Urinary bladder (tissue), 4 donors: ENCODE results near the gene SPEF1. TPM values are rescaled to one million over a fixed set of nuclear protein-coding genes. Genes with fewer than 3 reads are reported as not detected.

Source experiments
- DNase-seq: peaks from one replicate; pipeline ENCODE4 v3.0.0-alpha.2; 2015; ENCODE audit errors: extremely low spot score
- H3K27ac ChIP-seq: one replicate; pipeline ENCODE4 v1.5.1; 2013; ENCODE audit warnings: low read depth, mild to moderate bottlenecking, moderate library complexity
- H3K36me3 ChIP-seq: one replicate; pipeline ENCODE4 v1.6.1; 2013; ENCODE audit warnings: mild to moderate bottlenecking, moderate library complexity; ENCODE audit not compliant: insufficient read depth
- H3K4me1 ChIP-seq: one replicate; pipeline ENCODE4 v1.6.1; 2013; ENCODE audit warnings: mild to moderate bottlenecking, moderate library complexity; ENCODE audit not compliant: insufficient read depth
- H3K4me3 ChIP-seq: one replicate; pipeline ENCODE4 v1.5.1; 2013; ENCODE audit warnings: low read depth, low read length
- WGBS: extraction: QIAGEN DNeasy Blood & Tissue Kit; methylation state at CpG from one replicate; pipeline ENCODE4 v1.1.7; 2013; 5-methylcytosine and 5-hydroxymethylcytosine counted together
- polyA plus RNA-seq: library from polyadenylated mRNA; stranded (reverse); fragments of 200-250 nt; gene quantifications from one replicate; pipeline ENCODE4 v1.2.3, GENCODE V29; 2013
- total RNA-seq: library from RNA; depleted of rRNA; stranded (reverse); fragments of >200 nt; gene quantifications from one replicate; pipeline ENCODE4 v1.2.3, GENCODE V29; 2014
- donor health status: healthy with polysubstance abuse.
- donor health status: healthy.

Gene SPEF1
- total and polyA plus RNA-seq, 2 donors = 0.16 TPM; not detected in 1

DNA sequence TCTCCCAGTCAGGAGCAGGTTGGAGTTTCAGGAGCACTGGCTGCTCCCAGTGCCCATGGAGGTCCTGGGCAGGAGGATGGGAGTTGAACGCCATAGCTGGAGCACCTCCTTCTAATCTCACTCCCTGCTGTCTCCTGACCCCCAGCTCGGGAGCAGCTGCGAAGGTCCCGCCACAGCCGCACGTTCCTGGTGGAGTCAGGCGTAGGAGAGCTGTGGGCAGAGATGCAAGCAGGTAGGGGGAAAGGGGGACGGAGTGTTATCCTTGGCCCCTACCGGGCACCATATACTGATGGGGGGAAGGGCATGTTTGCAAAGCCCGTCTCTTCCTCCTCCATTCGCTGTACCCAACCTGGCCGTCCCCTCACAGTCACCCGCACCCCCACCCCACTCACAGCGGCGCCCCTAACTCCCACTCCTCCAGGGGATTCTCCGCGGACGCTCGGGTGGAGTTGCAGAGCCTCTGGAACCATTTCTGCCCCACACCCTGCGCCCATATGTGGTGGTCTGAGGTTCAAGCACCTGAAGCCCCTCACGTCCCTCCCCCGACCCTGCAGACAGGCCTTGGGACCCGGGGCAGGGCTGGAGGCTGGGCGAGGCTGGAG, 32.1 kb downstream of the SPEF1 start:
- Histone ChIP-seq H3K4me3 (no peak overlapping the region), H3K36me3 (no peaks in the 10 kb centered on the region), H3K27ac (no peak overlapping the region), H3K4me1 (no peaks in the 10 kb centered on the region)
- DNase-seq = no peak
- WGBS = 82% methylated on average over 24 of the region's 24 CpGs

DNA sequence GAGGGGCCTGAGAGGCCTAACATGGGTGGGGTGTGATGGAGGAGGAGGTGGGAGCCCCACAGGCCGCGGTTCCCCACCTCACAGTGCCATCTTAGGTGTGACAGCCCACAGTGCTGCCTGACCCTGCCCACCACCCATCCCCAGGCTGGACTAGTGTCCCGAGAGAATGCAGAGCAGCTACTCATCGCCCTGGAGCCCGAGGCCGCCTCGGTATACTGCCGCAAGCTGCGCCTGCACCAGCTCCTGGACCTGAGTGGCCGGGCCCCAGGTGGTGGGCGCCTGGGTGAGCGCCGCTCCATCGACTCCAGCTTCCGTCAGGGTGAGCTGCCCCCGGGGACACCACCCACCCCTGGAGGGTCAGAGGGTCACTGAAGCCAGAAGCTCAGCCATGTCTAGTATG, 33.2 kb downstream of the SPEF1 start:
- 92% methylated on average over 16 of the region's 16 CpGs for WGBS
- Histone ChIP-seq H3K27ac (no peak overlapping the region), H3K4me3 (no peak overlapping the region), H3K36me3 (no peaks in the 10 kb centered on the region), H3K4me1 (no peaks in the 10 kb centered on the region)
- no peak for DNase-seq

DNA sequence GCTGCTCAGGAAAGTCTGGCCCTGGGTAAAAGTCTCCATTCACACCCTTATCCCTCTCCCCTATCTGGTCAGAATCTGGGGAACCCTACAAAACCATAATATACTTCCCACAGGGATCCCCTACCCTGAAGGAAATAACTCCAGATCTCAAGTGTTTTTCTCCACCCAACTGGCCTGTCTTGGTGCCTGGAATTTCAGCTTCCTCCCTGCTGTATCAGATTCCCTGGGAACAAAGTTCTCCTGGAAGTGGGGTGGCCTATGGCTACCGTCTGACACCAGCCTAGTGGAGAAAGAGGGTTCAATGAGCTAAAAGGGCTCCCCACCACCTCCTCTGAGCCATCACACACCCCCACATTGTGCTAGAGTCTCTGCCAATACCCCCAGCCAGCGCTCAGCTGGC, 33.8 kb downstream of the SPEF1 start:
- Histone ChIP-seq H3K4me3 (no peak overlapping the region), H3K36me3 (no peaks in the 10 kb centered on the region), H3K4me1 (no peaks in the 10 kb centered on the region), H3K27ac (no peak overlapping the region)
- DNase-seq = no peak
- 87% methylated on average over 2 of the region's 2 CpGs for WGBS

DNA sequence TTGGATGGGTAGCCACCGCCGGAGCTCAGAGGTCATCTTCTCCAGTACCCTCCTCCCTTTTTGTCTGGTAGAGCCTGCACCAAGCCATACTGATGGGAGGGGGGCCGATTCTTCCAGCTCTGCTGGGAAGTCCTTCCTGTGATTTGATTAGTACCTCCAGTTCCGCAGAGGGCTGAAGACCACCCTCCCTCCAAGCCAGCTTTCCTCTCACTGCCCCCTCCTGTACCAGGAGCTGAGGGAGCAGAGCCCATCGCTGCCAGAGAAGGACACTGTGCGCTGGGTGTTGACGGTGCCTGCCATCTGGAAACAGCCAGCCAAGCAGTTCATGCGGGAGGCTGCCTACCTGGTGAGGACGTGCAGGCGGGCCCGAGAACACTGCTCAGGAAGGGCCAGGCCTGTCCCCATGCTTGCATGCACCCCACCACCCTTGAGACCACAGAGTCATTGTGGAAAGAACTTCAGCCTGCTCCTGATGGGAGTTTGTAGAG, 35.5 kb downstream of the SPEF1 start:
- Histone ChIP-seq H3K4me3 (no peak overlapping the region), H3K4me1 (no peaks in the 10 kb centered on the region), H3K27ac (no peak overlapping the region), H3K36me3 (no peaks in the 10 kb centered on the region)
- WGBS = 77% methylated on average over 11 of the region's 11 CpGs
- no peak for DNase-seq

DNA sequence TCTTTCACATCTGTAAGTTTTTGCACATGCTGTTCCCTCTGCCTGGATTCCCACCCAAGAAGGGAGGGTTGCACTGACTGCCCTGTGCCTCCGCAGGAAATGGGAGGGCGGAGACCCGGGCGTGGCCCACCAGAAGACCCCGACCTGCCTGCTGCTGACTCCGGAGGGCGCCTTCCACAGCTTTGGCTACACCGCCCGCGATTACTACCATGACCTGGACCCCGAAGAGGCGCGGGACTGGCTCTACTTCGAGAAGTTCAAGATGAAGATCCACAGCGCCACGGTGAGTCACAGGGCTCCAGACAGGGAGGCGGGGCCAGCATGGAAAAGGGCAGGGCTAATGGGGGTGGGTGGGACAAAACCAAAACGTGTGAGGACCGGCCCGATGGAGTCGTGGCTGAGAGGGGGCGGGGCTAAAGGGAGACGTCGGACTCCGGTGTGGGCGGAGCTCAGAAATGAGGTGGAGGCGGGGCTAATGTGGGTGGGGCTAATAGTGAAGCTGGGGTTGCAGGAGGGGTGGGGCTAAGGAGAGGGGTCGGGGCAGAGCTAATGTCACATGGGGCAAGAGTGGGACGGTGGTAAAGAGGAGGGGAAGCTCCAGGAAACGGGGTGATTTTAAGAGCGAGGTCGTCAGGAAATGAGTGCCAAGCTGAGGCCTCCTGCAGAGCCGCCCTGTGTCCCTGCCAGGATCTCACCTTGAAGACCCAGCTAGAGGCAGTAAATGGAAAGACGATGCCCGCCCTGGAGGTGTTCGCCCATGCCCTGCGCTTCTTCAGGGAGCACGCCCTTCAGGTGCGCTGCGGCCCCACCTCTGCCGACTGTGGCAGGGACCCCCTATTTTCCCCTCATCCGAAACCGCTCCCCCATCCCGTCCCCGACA, 36.2 kb downstream of the SPEF1 start:
- WGBS = 47% methylated on average over 45 of the region's 45 CpGs
- Histone ChIP-seq H3K27ac (no peak overlapping the region), H3K4me1 (no peaks in the 10 kb centered on the region), H3K4me3 (no peak overlapping the region), H3K36me3 (no peaks in the 10 kb centered on the region)
- DNase-seq = no peak

DNA sequence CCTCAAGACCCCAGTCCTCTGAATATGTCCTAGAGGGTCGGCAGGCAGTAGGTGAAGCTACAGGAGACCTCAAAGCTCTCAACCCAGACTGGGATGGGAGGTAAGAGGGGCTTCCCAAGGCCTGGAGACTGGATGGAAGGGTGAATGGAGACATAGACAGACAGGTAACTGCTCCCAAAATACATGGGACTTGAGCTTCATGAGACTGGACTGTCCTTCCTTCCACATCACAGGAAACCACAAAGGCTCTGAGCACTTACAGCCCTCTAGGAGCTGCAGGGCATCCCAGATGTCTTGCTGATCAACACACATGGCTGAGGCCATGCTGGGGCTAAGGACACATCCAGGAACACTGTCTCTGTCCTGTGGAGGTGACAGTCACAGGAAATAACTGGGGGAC, 37.2 kb downstream of the SPEF1 start:
- WGBS = 95% methylated on average over 1 of the region's 1 CpG
- no peaks in the 10 kb centered on the region for H3K36me3 ChIP-seq

DNA sequence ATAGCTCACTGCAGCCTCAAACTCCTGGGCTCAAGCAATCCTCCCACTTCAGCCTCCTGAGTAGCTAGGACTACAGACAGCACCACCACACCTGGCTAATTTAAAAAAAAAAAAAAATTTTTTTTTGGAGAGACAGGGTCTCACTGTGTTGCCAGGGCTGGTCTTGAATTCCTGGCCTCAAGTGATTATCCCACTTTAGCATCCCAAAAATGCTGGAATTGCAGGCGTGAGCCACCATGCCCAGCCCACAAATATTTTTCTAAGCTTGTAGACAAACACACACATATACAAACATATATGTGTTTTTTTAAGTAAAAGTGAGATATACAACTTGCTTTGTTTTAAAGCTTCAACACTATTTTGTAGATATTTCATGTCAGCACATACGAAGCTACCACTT, 38.0 kb downstream of the SPEF1 start:
- H3K4me1 ChIP-seq = no peaks in the 10 kb centered on the region
- no peak for DNase-seq
- H3K4me3 ChIP-seq = no peak overlapping the region
- H3K36me3 ChIP-seq = no peaks in the 10 kb centered on the region
- no peak overlapping the region for H3K27ac ChIP-seq
- WGBS = 73% methylated on average over 2 of the region's 2 CpGs

More for the DNA sequence above, 37.2 kb downstream of the SPEF1 start:
- DNase-seq = no peak
- Histone ChIP-seq H3K27ac (no peak overlapping the region), H3K4me1 (no peaks in the 10 kb centered on the region), H3K4me3 (no peak overlapping the region)

DNA sequence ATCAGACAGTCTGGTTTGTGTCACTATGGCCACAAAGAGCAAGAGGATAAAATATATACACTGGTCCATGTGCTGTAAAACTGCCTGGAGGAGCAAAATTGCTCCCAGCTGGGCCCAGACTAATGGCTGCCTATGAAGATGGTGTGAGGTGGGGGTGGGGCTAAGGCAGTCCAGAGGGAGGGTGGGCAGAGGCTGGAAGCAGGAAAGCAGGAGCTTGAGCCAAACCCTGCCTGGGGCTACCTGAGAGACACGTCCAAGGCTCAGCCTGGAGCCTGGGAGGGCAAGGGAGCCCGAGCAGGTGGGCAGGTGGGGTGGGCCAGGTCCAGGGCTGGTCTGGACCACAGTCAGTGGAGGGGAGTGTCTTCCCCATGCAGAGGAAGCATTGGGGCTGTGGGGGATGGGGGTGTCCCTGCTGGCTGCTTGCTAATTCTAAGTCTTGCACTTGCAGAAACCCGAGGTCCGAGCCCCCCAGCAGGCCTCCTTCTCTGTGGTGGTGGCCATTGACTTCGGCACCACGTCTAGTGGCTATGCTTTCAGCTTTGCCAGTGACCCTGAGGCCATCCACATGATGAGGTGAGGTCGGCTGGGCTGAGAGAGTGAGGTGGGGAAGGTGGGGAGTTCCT, 39.3 kb downstream of the SPEF1 start:
- H3K4me3 ChIP-seq = no peak overlapping the region
- H3K36me3 ChIP-seq = no peaks in the 10 kb centered on the region
- DNase-seq = no peak
- H3K27ac ChIP-seq = no peak overlapping the region
- WGBS = 75% methylated on average over 7 of the region's 7 CpGs
- H3K4me1 ChIP-seq = no peaks in the 10 kb centered on the region

DNA sequence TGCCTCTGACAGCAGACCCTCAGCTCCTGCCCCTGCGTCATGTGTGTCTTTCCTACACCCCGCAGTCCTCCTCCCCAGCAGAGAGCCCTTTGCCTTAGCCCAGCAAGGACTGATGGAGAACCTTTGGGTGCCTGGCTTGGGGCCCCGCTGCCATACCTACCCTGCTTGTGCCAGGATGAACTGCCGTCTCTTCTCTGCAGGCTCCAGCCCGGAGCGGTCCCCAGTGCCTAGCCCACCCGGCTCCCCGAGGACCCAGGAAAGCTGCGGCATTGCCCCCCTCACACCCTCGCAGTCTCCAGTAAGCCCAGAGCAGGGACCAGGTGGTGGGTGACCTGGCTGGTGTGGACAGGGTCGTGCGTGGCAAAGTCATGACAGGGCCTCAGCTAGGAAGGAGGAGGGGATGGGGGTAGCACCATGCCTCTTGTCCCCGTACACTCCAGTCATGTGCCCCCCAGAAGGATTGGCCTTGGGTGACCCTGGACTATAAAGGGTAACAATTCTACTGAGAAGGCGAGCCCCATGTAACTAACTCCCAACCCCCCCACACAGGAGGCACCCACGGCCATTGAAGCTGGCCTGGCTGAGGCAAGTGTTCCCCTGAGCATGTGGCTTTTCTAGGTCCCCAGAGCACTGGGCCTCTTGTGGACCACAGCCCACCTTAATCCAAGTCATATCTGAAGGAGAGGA, 40.5 kb downstream of the SPEF1 start:
- H3K27ac ChIP-seq = no peak overlapping the region
- H3K4me1 ChIP-seq = no peaks in the 10 kb centered on the region
- DNase-seq = no peak
- H3K4me3 ChIP-seq = no peak overlapping the region
- 92% methylated on average over 15 of the region's 15 CpGs for WGBS
- no peaks in the 10 kb centered on the region for H3K36me3 ChIP-seq

DNA sequence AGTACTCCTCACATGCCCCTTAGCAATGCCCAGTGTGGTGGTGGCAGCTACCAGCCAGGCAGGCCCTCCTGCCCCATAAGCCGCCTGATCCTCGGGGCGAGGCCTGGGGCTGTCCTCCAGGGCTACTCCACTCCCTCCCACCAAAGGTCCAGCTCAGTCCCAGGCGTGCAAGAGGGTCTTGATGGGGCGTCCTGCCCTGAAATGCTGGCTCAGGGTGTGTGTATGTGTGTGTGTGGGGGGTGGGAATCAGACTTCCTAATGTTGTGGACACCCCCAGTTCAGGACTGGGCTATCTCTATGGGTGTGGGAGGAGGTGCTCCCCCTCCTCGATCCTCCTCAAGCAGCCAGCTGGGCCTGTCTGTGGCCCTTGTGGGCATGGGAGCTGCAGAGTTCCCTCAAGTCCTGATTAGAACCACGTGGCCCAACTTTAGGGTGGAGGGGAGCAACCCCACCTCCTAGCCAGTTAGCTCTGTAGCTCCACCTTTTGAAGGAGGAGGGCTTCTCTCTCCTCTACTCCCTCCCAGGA, 41.3 kb downstream of the SPEF1 start:
- no peaks in the 10 kb centered on the region for H3K36me3 ChIP-seq
- H3K4me1 ChIP-seq = no peaks in the 10 kb centered on the region
- no peak for DNase-seq
- no peak overlapping the region for H3K4me3 ChIP-seq
- H3K27ac ChIP-seq = no peak overlapping the region
- 75% methylated on average over 7 of the region's 7 CpGs for WGBS

DNA sequence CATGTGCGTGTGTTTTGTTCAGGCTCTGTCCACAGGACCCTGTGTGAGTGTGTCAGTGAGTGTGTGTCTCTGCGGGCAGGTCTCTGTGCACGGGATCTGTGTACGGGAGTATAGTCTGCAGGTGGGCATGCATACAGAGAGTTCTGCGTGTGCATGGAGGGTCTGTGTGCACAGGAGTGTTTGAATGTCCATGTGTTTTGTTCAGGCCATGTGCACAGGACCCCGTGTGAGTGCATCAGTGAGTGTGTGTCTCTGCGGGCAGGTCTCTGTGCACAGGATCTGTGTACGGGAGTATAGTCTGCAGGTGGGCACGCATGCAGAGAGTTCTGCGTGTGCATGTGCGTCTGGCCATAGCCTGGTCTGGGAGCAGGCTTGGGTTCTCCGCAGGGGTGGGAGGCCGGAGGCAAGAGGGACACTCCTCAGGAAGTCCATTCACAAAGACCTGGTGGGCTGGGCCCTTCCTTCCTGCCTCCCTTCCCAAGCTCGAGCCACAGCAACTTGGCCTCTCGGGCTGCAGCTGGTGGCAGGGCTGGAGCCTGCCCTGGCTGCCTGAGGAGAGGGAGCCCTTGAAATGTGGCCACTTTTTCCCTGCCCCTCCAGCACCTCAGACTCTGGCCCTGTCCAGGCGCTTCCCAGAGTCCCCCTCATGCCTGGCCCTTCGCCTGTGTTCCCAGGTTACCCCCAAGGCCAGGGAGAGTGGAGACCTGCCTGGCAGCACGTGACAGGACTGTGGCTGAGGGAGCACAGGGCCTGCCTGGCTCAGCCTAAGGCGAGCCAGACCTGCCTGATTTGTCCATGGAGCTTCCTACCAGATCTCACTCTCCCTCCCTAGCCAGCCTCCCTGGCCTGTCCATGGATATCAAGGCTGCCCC, 42.0 kb downstream of the SPEF1 start:
- H3K36me3 ChIP-seq = no peaks in the 10 kb centered on the region
- no peak for DNase-seq
- no peaks in the 10 kb centered on the region for H3K4me1 ChIP-seq
- no peak overlapping the region for H3K27ac ChIP-seq
- H3K4me3 ChIP-seq = no peak overlapping the region
- 80% methylated on average over 19 of the region's 19 CpGs for WGBS

DNA sequence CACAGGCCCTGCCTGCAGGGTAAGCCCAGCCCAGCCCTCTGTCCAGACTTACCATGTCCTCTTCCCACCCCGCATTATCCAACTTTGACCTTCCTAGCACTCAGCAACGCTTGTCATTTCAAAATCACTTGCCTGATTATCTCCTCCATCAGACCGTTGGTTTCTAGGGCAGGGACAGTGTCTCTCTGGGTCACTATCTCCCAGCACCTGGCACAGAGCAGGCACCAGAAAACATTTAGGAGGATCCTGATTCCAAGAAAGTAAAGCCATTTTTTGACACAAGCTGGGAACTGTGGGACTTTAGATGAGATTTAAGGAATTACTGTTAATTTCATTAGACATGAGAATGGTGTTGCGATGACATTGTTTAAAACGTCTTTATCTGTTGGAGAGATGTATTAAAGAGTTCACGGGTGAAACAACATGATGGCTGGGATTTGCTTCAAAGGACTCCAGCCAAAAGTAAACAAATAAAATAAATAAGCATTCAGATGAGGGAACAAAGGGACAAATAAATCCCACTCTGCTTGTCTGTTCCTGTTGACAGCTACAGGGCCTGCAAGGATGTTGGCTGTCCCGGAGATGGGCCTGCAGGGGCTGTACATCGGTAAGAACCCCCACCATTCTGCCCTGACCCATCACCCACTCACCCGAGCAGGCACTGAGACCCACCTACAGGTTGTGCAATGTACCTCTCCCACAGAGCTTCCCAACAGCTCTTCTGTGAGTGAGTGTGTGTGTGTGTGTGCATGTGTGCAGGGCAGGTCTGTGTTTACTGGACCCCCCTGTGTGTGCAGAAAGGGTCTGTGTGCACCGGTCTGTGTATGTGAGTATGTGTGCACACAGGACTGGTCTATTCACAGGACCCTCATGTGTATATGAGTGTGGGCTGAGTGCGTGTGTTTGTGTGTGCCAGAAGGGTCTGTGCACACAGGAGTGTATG, 42.9 kb downstream of the SPEF1 start:
- no peak for DNase-seq
- Histone ChIP-seq H3K4me3 (no peak overlapping the region), H3K27ac (no peak overlapping the region), H3K4me1 (no peaks in the 10 kb centered on the region), H3K36me3 (no peaks in the 10 kb centered on the region)
- WGBS = 50% methylated on average over 11 of the region's 11 CpGs
